Testis (tissue), 2 donors: ENCODE measurements around the gene CDKAL1.

Experiments used
- POLR2A ChIP-seq: fragments of 450-650 bp; IDR thresholded peaks from one replicate; pipeline ENCODE4 v1.6.1; 2017; ENCODE audit warnings: antibody characterized with exemption, mild to moderate bottlenecking, moderate library complexity
- TF ChIP-seq, protein P1 (sequence below), 3 experiments: fragments of 450-650 bp in 2 of 3; fragments of 200-600 bp in 1 of 3; sonication (generic) in 1 of 3; IDR thresholded peaks; one replicate each; pipeline ENCODE4 v1.5.1; 2016 to 2019; ENCODE audit warnings: antibody characterized with exemption in 3 of 3, mild to moderate bottlenecking in 2 of 3, moderate library complexity in 1 of 3

DNA sequence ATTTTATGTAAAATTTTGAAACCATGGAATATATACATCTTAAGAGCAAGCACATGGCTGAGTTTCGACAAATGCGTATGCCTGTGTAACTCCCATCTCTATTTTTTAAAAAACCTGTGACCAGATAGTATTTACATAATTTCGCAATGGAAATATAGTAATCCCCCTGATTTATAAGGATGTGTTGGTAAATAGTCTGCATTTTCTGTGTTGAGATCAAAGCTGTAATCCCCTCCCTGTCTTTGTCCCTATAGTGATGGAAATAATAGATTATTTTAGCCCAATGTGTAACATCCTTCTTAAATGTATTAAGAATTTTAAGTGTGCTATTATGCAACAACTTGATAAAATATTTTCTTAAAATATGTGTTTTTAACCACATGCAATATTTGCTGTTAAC is 267.3 kb downstream of the CDKAL1 start:
- TF ChIP-seq POLR2A: no peak
- TF ChIP-seq, protein P1, sequence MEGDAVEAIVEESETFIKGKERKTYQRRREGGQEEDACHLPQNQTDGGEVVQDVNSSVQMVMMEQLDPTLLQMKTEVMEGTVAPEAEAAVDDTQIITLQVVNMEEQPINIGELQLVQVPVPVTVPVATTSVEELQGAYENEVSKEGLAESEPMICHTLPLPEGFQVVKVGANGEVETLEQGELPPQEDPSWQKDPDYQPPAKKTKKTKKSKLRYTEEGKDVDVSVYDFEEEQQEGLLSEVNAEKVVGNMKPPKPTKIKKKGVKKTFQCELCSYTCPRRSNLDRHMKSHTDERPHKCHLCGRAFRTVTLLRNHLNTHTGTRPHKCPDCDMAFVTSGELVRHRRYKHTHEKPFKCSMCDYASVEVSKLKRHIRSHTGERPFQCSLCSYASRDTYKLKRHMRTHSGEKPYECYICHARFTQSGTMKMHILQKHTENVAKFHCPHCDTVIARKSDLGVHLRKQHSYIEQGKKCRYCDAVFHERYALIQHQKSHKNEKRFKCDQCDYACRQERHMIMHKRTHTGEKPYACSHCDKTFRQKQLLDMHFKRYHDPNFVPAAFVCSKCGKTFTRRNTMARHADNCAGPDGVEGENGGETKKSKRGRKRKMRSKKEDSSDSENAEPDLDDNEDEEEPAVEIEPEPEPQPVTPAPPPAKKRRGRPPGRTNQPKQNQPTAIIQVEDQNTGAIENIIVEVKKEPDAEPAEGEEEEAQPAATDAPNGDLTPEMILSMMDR (IDR thresholded peaks at IDR 0.05): no peak
